ENCODE results near the gene CHD1L.
A peak's percentile ranks its signal among the peaks of the same experiment; 100 is the strongest.
"Not testable (repeated sequence)": the region's sequence is repeated elsewhere in the genome, so short reads cannot be mapped to it uniquely, and the experiment has no call there.

Gene CHD1L

DNA sequence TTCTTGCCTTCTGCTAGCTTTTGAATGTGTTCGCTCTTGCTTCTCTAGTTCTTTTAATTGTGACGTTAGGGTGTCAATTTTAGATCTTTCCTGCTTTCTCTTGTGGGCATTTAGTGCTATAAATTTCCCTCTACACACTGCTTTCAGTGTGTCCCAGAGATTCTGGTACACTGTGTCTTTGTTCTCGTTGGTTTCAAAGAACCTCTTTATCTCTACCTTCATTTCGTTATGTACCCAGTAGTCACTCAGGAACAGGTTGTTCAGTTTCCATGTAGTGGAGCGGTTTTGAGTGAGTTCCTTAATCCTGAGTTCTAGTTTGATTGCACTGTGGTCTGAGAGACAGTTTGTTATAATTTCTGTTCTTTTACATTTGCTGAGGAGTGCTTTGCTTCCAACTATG lies 11.5 kb upstream of the CHD1L start:
- DNase-seq (ENCODE audit: low spot score): not testable (repeated sequence)

- not testable (repeated sequence) for DNase-seq (ENCODE audit: low spot score)
These were observed 8.6 kb upstream of the CHD1L start for GRCh38 chr1:147233903-147234302.

- no peak for DNase-seq (ENCODE audit: low spot score)
These were observed 6.7 kb upstream of the CHD1L start for GRCh38 chr1:147235822-147236221.

- no peak for DNase-seq (ENCODE audit: low spot score)
These were observed 6.0 kb upstream of the CHD1L start for GRCh38 chr1:147236448-147236847.

DNA sequence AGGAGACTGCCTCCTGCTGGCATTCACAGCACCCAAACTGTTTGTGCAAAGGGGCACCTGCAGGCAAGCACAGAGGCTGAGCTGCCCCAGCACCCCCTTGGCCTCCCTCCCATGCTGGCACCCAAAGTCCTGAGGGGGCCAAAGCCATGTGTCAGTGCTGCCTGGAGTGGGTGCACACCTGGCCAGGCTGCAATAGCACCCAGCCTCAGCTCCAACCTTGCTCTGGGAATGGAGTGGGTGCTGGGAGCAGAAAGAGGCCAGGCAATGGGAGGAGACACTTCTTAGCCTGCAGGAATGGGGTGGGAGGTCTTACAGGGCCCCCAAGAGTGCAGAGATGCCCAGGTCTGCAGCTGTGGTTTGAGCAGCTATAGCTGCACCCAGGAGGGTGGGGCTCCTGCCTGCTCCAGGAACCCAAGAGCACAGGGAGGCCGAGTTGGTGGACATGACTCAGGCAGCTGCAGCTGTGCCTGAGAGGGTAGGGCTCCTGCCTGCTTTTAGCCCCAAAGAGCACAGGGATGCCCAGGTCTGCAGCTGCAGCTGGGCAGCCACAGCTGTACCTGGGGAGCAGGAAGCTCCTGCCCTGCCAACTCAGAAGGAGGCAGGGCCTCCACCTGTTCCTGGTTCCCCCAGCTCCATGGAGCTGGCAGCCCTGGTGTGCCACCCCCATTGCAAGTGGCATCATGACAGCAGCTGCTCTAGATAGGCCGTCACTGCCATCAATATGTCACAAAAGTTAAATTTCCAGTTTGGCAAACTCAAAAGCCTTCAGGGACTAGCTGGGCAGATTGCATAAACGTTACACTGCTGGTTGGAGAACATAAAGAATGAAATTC lies 5.3 kb upstream of the CHD1L start:
- no peak for DNase-seq (ENCODE audit: low spot score)

DNA sequence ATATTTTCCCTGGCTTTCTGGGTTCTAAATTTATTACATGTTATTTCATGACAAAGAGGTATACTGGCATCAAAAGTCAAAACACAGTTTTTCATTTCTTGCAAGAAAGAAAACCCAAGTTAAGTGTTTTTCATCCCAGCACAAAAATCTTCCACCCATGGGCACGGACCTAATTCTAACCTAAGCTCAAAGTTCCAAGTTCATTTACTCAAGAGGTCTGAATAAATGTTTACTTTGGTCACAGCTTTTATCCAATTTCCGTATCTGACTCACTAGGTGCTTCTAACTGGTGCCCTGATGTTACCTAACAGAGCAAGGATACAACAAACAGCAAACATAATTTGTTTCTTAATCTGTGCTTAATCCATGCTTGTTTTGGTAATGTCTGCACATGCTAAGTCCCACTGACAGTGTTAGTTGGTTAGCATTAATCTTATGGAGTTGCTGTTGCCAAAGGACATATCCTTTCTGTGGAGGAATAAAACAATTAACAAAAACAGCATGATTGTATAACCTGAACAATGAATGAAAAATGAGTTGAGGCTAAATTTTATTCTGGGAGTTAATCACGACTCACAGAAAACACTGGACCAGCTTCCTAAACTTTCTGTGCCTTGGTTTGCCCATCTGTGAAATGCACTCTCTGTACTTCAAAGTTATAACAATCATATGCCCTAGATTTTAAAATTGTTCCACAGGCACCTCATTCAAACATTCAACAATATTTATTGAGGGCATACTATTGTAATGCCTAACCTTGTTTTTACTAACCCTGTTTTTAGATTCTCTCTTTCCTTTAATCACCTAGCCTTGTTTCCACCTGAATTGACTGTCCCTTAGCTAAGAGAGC lies 4.2 kb upstream of the CHD1L start:
- no peak for DNase-seq (ENCODE audit: low spot score)

DNA sequence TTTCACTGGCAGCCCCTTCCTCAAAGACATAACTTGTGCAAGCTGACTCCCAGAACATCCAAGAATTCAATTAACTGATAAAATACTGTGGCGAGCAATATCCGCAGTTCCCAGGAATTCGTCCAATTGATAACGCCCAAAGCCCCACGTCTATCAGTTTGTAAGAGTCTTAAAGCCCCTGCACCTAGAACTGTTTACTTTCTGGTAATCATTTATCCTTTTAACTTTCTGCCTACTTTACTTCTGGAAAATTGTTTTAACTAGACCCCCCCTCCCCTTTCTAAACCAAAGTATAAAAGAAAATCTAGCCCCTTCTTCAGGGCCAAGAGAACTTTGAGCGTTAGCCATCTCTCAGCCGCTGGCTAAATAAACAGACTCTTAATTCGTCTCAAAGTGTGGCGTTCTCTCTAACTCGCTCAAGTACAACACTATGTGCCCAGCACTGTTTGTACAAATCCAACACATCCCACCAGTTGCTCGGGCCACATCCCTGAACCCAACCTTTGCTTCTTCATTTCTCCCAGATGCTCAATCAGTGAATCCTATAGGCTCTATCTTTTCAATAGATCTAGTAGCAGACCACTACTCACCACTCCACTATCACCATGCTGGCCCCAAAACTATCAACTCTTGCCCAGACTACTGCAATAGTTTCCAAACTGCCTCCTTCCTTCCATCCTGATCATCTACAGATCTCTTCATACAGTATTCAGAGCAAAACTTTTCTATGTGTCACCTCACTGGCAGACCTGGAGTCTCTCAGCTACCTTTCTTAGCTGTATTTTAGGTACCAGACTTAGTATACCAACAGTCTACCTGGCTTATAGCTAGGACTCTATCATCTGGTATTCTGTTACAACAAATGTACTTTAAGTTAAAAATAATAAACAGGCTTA lies 3.3 kb upstream of the CHD1L start:
- DNase-seq (ENCODE audit: low spot score): no peak

DNA sequence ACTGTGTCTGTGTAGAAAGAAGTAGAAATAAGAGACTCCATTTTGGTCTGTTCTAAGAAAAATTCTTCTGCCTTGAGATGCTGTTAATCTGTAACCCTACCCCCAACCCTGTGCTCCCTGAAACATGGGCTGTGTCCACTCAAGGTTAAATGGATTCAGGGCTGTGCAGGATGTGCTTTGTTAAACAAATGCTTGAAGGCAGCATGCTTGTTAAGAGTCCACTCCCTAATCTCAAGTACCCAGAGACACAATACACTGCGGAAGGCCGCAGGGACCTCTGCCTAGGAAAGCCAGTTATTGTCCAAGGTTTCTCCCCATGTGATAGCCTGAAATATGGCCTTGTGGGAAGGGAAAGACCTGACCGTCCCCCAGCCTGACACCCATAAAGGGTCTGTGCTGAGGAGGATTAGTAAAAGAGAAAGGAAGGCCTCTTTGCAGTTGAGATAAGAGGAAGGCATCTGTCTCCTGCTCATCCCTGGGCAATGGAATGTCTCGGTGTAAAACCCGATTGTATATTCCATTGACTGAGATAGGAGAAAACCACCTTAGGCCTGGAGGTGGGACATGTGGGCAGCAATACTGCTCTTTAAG lies 2.3 kb upstream of the CHD1L start:
- not testable (repeated sequence) for DNase-seq (ENCODE audit: low spot score)

GRCh38 chr1:147241934-147242448 lies 493 bp upstream of the CHD1L start:
- no peak for DNase-seq (ENCODE audit: low spot score)

GRCh38 chr1:147243228-147243685 lies 773 bp downstream of the CHD1L start:
- DNase-seq (ENCODE audit: low spot score): peak; percentile 58

DNA sequence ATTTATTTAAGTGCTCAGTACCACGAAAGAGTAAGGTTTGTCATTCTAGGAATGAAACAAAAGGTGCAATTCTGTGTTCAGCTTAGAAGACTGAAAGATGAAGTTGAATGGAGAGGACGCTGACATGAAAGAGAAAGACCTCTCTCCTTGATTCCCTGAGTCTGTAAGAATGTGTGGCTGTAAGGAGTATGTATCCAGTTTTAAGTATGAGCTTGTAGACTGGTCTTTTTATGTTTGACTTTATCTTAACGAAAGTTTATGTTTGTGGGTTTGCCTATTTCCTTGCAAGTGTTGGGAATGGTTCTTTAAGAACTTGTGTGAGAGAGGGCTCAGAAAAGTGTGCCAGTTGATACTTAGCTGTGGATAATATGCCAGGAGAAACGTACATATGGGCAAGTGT lies 1.4 kb downstream of the CHD1L start:
- DNase-seq (ENCODE audit: low spot score): peak; percentile 17

DNA sequence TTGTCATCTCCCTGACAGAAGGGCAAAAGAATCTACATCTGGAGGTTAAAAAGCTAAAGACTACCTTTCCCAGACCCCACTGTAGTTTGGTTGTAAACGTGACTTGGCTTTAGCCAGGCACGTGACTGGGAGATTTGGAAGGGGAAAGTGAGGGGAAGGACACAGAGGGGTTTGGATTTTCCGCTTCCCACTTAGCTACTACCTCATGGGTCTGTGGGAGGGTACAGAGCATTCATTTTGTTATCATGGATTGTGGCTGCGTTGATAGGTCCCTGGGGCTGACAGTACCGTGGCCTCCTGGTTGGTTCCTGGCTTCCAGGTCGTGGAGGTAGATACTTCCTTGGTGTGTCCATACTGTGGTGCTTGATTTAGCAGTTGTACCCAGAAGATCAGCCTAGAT lies 2.6 kb downstream of the CHD1L start:
- no peak for DNase-seq (ENCODE audit: low spot score)

DNA sequence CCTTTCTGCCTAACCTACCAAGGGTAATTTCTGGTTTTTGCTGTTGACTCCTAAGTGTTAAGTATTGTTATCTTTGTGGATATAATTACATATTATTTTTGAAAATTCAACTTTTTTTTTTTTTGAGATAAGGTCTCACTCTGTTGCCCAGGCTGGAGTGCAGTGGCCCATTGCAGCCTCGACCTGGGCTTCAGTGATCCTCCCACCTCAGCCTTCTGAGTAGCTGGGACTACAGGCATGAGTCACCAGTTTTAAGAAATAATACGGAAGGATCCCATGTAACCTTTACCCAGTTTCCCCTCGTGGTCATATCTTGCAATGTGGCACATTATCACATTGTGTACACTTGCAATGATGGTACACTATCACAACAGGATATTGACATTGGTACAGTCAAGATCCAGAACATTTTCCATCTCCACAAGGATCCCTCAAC lies 3.1 kb downstream of the CHD1L start:
- no peak for DNase-seq (ENCODE audit: low spot score)

GRCh38 chr1:147246044-147246690 lies 3.7 kb downstream of the CHD1L start:
- no peak for DNase-seq (ENCODE audit: low spot score)

DNA sequence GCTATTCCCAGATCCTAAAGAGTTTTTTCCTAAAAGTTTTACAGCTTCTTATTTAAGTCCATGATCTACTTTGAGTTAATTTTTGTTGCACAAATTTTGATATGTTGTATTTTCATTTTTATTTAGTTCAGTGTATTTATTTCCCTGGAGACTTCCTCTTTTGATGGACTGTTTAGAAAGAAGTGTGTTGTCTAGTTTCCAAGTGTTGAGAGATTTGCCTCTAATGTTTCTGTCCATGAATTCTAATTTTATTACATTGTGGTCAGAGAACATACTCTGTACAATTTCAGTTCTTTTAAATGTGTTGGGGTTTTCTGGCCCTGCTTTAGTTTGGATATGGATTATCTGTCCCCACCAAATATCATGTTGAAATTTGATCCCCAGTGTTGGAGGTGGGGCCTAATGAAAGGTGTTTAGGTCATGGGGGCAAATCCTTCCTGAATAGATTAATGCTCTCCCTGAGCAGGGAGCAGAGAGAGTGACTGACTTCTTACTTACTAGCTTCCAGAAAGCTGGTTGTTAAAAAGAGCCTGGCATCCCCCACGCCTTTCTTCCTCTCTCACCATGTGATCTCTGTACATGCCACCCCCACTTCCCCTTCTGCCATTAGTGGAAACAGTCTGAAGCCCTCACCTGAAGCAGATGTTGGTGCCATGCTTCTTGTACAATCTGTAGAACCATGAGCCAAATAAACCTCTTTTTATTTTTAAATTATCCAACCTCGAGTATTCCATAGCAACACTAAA lies 4.6 kb downstream of the CHD1L start:
- DNase-seq (ENCODE audit: low spot score): no peak

DNA sequence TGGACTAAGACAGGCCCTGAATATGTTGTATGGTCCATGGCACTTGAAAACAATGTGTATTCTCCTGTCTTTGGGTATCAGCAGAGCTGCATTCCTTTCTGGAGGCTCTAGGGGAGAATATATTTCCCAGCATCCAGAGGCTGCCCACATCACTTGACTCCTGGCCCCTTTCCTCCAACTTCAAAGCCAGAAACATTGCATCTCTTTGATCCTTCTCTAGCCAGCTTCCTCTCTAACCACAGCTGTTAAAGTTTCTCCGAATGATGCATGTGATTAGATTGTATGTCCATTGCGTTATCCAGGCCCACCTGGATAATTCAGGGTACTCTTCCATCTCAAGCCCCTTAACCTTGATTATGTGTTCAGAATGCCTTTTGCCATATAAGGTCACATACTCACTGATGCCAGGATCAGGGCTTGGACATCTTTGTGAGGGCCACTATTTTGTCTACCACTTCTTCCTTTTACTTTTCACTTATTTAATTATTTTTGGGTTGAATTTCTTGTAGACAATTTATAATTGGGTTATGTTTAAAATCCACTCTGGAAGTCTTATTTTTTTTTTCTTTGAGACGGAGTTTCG lies 5.3 kb downstream of the CHD1L start:
- DNase-seq (ENCODE audit: low spot score): peak; percentile 28

DNA sequence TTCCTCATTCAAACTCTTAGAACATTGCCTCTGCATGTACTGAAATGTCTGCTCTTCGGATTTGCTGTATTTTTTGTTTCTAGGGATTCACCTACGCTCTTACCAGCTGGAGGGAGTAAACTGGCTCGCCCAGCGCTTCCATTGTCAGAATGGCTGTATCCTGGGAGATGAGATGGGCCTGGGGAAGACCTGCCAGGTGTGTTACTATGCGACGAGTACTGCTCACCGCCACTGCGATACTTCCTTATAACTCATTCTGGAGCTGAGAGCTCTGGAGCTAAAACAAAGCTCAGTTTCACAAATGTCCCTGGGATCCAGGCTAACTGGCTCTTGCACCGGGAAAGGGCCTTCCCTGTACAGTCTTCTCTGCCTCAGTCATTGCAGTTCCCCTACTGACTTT lies 10.1 kb downstream of the CHD1L start:
- DNase-seq (ENCODE audit: low spot score): no peak

DNA sequence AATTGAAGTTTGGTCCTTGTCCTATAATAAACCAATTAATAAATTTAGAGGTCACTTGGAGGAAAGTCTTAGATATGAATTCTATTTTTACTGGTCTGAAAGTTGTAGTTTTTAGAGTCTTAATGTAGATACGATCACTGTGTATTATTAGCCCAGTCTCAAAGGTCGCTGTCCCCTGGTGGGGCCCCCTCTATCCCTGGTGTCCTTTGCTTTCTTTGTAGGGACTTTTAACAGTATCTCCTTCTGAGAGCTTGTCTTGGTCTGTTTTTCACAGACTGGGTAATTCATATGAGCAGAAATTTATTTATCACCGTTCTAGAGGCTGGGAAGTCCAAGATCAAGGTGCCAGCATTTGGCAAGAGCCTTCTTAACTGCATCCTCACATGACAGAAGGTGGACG lies 18.5 kb downstream of the CHD1L start:
- no peak for DNase-seq (ENCODE audit: low spot score)

DNA sequence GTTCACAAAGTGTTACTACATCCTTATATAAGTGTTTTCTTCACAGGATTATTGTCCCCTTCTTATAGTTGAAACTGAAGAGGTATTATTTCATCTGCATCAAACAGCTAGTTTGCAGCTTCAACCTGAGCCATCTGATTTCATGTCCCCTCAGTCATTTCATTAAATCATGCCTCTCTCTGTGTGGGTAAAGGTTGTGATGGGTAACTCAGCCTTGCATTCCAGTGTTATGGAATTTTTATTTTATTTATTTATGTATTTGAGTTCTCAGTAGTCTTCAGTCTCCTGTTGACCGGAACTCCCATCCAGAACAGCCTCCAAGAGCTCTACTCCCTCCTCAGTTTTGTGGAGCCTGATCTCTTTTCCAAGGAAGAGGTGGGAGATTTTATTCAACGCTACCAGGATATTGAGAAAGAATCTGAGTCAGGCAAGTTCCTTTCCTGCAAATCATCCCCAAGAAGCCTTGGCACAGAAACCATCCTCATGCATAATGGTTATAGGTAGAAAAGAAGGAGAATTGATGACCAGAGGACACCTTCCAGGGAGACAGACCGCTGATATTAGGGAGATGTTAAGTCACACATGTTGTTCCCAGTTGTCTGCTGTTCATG lies 21.8 kb downstream of the CHD1L start:
- no peak for DNase-seq (ENCODE audit: low spot score)
